Measurements from ENCODE around the gene TPCN2. TPM values are rescaled to one million over a fixed set of nuclear protein-coding genes. Genes with fewer than 3 reads are reported as not detected.

Gene TPCN2
- total RNA-seq, 6 experiments from 2014 or later: 8.0 to 11.2 (median 9.0) TPM

GRCh38 chr11:69140635-69141034 lies 91.9 kb downstream of the TPCN2 start:
- TF ChIP-seq CTCF (IDR thresholded peaks at IDR 0.05): no peak
- no peak for DNase-seq
- no peak overlapping the region for H3K27ac Mint-ChIP-seq
- peaks cover 7% of the 10 kb centered on the region for H3K9me3 Mint-ChIP-seq
- peaks cover 15% of the 10 kb centered on the region for H3K36me3 Mint-ChIP-seq (ENCODE audit: low read depth)
- H3K4me1 Mint-ChIP-seq (ENCODE audit: low read depth): peaks cover 33% of the 10 kb centered on the region
- no peak overlapping the region for H3K4me3 Mint-ChIP-seq
- peaks cover 5% of the 10 kb centered on the region for H3K27me3 Mint-ChIP-seq (ENCODE audit: insufficient read depth)

- Mint-ChIP-seq H3K4me1 (ENCODE audit: low read depth) (peaks cover 35% of the 10 kb centered on the region), H3K36me3 (ENCODE audit: low read depth) (peaks cover 22% of the 10 kb centered on the region), H3K27me3 (ENCODE audit: insufficient read depth) (peaks cover 8% of the 10 kb centered on the region), H3K9me3 (peaks cover 15% of the 10 kb centered on the region), H3K4me3 (no peak overlapping the region), H3K27ac (no peak overlapping the region)
- no peak for DNase-seq
- TF ChIP-seq CTCF (IDR thresholded peaks at IDR 0.05): no peak
Measured at GRCh38 chr11:69141742-69142141, 93.0 kb downstream of the TPCN2 start.

- Mint-ChIP-seq H3K4me3 (no peak overlapping the region), H3K27me3 (ENCODE audit: insufficient read depth) (peaks cover 6% of the 10 kb centered on the region), H3K9me3 (peaks cover 16% of the 10 kb centered on the region), H3K4me1 (ENCODE audit: low read depth) (peaks cover 30% of the 10 kb centered on the region), H3K36me3 (ENCODE audit: low read depth) (peaks cover 22% of the 10 kb centered on the region), H3K27ac (no peak overlapping the region)
- no peak for DNase-seq
- TF ChIP-seq CTCF (IDR thresholded peaks at IDR 0.05): no peak
Measured at GRCh38 chr11:69142895-69143294, 94.2 kb downstream of the TPCN2 start.

- Mint-ChIP-seq H3K27me3 (ENCODE audit: insufficient read depth) (peaks cover 6% of the 10 kb centered on the region), H3K9me3 (peaks cover 19% of the 10 kb centered on the region), H3K4me3 (peak overlapping the region; percentile 18; the same call in 1 of the 2 replicates), H3K27ac (peak overlapping the region; percentile 48; the same call in 1 of the 2 replicates), H3K4me1 (ENCODE audit: low read depth) (peaks cover 20% of the 10 kb centered on the region), H3K36me3 (ENCODE audit: low read depth) (peaks cover 25% of the 10 kb centered on the region)
- TF ChIP-seq CTCF (IDR thresholded peaks at IDR 0.05): no peak
- DNase-seq: no peak
Measured at GRCh38 chr11:69144316-69145049, 95.8 kb downstream of the TPCN2 start.

GRCh38 chr11:69145050-69145380 lies 96.3 kb downstream of the TPCN2 start:
- DNase-seq: peak; percentile 60
- Mint-ChIP-seq H3K36me3 (ENCODE audit: low read depth) (peaks cover 26% of the 10 kb centered on the region), H3K4me3 (peak overlapping the region; percentile 18; the same call in 1 of the 2 replicates), H3K9me3 (peaks cover 22% of the 10 kb centered on the region), H3K4me1 (ENCODE audit: low read depth) (peaks cover 20% of the 10 kb centered on the region), H3K27me3 (ENCODE audit: insufficient read depth) (peaks cover 5% of the 10 kb centered on the region), H3K27ac (peak overlapping the region; percentile 48; the same call in 1 of the 2 replicates)
- peak; percentile 21; the same call in 1 of the 2 replicates for TF ChIP-seq CTCF (IDR thresholded peaks at IDR 0.05)

Data from HFFc6 (cell line).